GM18868 (cell line): ENCODE results near the gene MAN2B1.
"Not testable (repeated sequence)": the region's sequence is repeated elsewhere in the genome, so short reads cannot be mapped to it uniquely, and the experiment has no call there.

Experiments
- ATAC-seq: cut with Tn5 transposase; IDR thresholded peaks from one replicate; pipeline ENCODE4 v1.9.1; 2021; ENCODE audit warnings: mild to moderate bottlenecking, moderate library complexity; ENCODE audit not compliant: unreplicated experiment

The MAN2B1 gene

GRCh38 chr19:12623361-12624031 lies 43.0 kb downstream of the MAN2B1 start:
- no peak for ATAC-seq

DNA sequence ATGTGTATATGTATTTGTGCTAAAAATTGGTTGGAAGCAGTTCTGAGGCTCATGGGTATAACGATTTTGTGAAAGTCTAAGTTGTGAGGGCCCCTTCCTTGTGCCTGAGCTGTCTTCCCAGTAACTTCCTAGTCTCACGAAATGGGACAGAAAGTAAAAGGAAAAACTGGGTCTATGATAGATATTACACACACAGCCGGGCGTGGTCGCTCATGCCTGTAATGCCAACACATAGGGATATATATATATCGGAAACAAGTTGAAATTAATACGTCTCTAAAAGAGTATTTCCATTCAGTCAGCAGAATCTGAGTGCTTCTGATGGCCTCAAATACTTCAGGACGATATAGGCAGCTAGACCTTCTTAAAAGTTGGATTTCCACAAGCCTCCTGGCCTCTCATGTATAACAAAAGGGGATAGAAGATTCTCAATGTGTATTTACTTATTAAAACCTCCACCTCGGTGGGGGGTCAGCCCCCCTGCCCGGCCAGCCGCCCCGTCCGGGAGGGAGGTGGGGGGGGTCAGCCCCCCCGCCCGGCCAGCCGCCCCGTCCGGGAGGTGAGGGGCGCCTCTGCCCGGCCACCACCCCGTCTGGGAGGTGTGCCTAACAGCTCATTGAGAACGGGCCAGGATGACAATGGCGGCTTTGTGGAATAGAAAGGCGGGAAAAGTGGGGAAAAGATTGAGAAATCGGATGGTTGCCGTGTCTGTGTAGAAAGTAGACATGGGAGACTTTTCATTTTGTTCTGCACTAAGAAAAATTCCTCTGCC lies 45.1 kb downstream of the MAN2B1 start:
- ATAC-seq, result not testable (repeated sequence)

GRCh38 chr19:12617646-12618045 lies 48.9 kb downstream of the MAN2B1 start:
- no peak for ATAC-seq

- no peak for ATAC-seq
Observed at GRCh38 chr19:12611361-12611699, 55.2 kb downstream of the MAN2B1 start.

DNA sequence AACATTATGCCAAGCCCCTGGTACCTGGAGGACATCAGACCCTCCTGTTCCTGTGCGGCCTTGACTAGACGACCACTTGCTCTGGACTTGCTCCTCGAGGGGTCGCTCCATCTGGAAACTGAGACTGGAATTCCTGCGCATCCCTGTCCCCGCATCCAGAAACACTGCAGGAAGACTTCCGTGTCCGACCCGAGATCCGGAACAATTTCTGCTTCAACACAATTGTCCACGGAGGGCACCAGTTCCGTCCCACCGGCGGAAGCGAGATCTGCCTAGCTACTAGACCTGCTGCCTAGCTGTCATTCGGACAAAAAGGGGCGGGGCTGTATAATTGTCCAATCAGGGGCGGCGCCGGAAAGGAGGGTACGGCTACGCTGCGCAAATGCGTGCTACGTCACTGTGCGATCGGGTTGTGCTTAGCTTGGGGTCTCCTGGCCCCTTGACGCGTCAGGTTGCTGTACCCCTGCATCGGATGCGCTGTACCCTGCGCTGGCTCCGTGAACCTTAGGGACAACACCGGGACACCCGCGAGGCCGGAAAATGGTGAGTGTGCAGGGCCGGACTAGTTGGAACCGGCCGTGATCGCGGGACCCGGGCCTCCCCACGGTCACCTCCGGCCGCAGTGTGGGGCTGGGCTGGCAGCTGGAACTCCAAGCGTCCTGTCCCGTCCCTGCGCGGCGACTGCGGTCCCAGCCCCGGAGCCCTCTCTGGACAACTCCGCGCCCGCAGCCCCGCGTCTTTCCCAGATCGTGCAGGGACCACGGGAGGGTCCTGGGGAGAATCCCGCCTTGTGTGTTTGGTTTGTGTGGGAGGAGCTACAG lies 55.8 kb downstream of the MAN2B1 start, which contains the start of the genes ZNF490 and ZNF791:
Gene ZNF490, minus strand, starts transcription at position 274 of the 821 bp plus-strand sequence. Its CDS starts 133 bp downstream, at position 141.
Gene ZNF791, plus strand, starts transcription at position 381 of the 821 bp plus-strand sequence. Its CDS starts 160 bp downstream, at position 541.
- peak; percentile 76 for ATAC-seq

DNA sequence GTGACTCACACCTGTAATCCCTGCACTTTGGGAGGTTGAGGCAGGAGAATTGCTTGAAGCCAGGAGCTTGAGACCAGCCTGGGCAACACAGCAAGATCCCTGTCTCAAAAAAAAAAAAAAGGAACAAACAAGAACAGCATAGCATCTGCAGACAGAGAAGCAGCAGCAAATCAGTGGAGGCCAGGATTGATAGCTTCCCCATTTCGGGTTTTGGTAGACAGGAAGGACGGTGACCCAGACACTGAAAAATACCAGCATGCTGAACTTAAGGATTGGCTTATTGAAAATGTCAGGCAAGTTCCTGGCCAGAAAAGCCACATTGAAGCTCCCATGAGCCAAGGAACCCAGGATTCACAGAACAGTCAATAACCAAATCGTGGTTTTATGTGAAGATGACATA lies 58.9 kb downstream of the MAN2B1 start:
- ATAC-seq, result no peak

DNA sequence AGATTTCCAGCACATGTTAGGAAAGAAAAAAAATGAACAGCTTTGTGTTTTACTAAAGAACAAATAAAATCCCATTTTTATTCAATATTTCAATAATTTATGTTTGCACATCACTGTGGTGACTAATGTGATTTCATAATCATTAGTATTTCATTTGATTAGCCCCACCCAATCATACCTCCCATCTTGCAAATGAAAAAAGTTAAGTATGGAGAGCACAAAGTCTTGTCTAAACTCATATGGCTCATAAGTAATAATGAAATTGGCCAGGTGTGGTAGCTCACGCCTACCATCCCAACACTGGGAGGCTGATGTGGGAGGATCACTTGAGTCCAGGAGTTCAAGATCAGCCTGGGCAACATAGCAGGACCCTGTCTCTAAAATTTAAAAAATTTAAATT lies 59.7 kb downstream of the MAN2B1 start:
- no peak for ATAC-seq

GRCh38 chr19:12603714-12604113 lies 62.8 kb downstream of the MAN2B1 start:
- no peak for ATAC-seq

- no peak for ATAC-seq
Observed at GRCh38 chr19:12597594-12597993, 68.9 kb downstream of the MAN2B1 start.

DNA sequence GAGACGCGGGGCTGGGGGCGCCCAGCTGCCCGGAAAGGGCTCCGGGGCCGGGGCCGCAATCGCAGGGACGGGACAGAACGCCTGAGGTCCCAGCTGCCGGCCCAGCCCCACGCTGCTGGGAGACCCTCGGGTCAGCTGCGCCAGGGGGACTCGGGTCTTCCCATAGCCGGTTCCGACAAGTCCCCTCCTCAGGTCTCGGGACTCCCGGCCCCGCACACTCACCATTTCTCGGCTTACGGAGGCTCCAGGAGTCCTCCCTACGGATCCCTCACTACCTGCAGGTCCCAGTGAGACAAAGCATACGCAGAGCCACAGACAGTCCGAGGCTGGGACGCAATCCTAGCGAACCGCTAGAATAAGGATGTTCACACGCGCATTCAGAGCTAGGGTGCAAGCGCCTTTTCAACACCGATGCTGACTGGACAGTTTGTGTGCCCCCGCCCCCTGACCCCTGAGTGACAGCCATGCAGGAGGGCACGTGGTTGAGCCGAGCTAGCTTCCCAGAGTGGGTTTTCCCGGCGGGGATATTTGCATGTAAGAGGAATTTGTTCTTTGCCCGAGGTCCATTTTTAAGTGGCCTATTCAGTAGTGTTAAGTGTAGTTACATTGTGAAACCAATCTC lies 69.5 kb downstream of the MAN2B1 start:
- ATAC-seq, result no peak
